Measurements from ENCODE around the gene CDH23. TPM values are rescaled to one million over a fixed set of nuclear protein-coding genes. Genes with fewer than 3 reads are reported as not detected.

Gene CDH23
- total and polyA plus RNA-seq, 2 of the 8 experiments (the other 6 are each of a cell fraction or from before 2014, with no cell fraction given): 1.9 to 4.9 TPM

DNA sequence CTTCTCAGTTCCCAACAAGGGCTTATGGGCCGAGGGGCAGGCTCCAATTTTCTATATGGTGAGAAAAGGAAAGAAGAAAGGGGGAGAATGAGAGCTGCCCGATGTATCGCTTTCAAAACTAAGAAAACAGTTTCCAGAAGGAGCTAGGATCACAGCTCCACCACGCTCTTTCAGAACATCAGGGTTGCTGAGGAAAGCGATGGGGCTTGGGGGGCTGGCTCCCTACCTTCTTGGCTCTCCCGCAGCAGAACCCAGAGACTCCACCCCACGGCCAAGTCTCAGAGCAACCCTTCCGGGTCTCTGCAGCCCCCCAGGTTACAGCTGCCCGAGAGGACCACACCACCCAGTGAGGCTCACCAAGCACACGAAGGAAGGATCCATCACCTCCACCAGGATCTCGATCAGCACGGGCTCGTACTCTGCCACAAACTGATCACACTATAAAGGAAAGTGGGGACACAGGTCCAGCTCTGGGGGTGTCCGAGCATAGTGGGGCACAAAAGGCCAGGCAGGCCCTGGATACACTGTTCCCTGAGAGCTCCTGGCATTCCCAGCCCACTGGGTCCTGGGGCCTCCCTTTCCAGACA, 422.0 kb downstream of the CDH23 start:
- Histone ChIP-seq H4K91ac (replicated peaks; ENCODE audit: insufficient read length, low read length) (no peak overlapping the region), H2AK5ac (ENCODE audit: low read depth, low read length) (no peak overlapping the region), H3K4ac (replicated peaks; ENCODE audit: insufficient read length, low read depth, low read length) (no peak overlapping the region), H4K5ac (ENCODE audit: insufficient read length, low read depth, low read length) (no peak overlapping the region), H3K4me3 (ENCODE audit: extremely low read depth in 1 of 4, insufficient read depth in 2 of 4, low read depth in 3 of 4, low read length in 4 of 4) (no peak overlapping the region), H3K23me2 (ENCODE audit: low read depth, low read length) (no peaks in the 10 kb centered on the region), H4K8ac (ENCODE audit: extremely low read depth, insufficient read depth, low read length) (no peak overlapping the region), H3K18ac (ENCODE audit: extremely low read depth, low read length) (no peak overlapping the region), H3K27me3 (replicated peaks in 1 of 4; ENCODE audit: control insufficient read depth in 3 of 4, extremely low read depth in 1 of 4, insufficient read depth in 3 of 4, low read length in 3 of 4) (no peaks in the 10 kb centered on the region), H2BK120ac (replicated peaks; ENCODE audit: low read depth, low read length) (no peak overlapping the region), H3K9ac (replicated peaks in 1 of 4; ENCODE audit: extremely low read depth in 1 of 4, low read depth in 3 of 4, low read length in 3 of 4) (no peak overlapping the region), H2AFZ (ENCODE audit: low read length) (no peak overlapping the region), H2BK15ac (ENCODE audit: low read length) (no peak overlapping the region), H3K27ac (ENCODE audit: low read depth, low read length) (no peak overlapping the region), H3K4me2 (ENCODE audit: insufficient read depth in 1 of 2, low read depth in 2 of 2, low read length in 2 of 2) (no peak overlapping the region), H3K79me1 (ENCODE audit: low read depth, low read length) (peaks cover 2% of the 10 kb centered on the region; the same call in 1 of the 2 replicates), H4K20me1 (replicated peaks in 1 of 2; ENCODE audit: control insufficient read depth in 1 of 2, insufficient read depth in 2 of 2, low read length in 2 of 2) (peaks cover 5 to 11% of the 10 kb centered on the region in 2 experiments), H3K36me3 (ENCODE audit: control insufficient read depth in 2 of 4, insufficient read depth in 4 of 4, low read length in 3 of 4) (peaks cover 43 to 85% (median 72%) of the 10 kb centered on the region in 4 experiments), H3K23ac (ENCODE audit: insufficient read length) (no peak overlapping the region), H3K56ac (replicated peaks; ENCODE audit: insufficient read length, low read depth, low read length) (no peak overlapping the region), H3K4me1 (replicated peaks in 1 of 4; ENCODE audit: control insufficient read depth in 3 of 4, insufficient read depth in 4 of 4, low read length in 3 of 4) (no peaks in the 10 kb centered on the region), H3K79me2 (ENCODE audit: control insufficient read depth in 1 of 2, insufficient read depth in 2 of 2, low read length in 2 of 2) (no peaks in the 10 kb centered on the region), H2BK20ac (ENCODE audit: low read length) (no peak overlapping the region), H3K14ac (ENCODE audit: insufficient read length) (no peak overlapping the region), H2BK5ac (ENCODE audit: low read depth, low read length) (no peak overlapping the region), H2BK12ac (ENCODE audit: low read depth, low read length) (no peak overlapping the region), H3K9me3 (ENCODE audit: insufficient read depth in 2 of 2, low read depth in 1 of 2, low read length in 1 of 2) (no peaks in the 10 kb centered on the region)
- no peak for DNase-seq (ENCODE audit: low read depth in 1 of 2, low spot score in 2 of 2)
- POLR2A ChIA-PET (ENCODE audit: partially characterized antibody): no interaction called here
- FAIRE-seq: no peak
- CTCF ChIA-PET (ENCODE audit: partially characterized antibody): interaction anchor here (0.6 to 1.7 kb wide), 8 partner anchors 35 to 519 kb away, joined by 3 to 4 read pairs (median 3); no protein-coding TSS in a partner anchor
- 91% methylated on average over 14 of the region's 14 CpGs; no CpG with 5 or more reads in 1 of the 2 experiments for WGBS, 2 experiments (ENCODE audit: extremely low coverage in 1 of 2, insufficient coverage in 1 of 2, insufficient read length in 1 of 2, insufficient replicate concordance in 2 of 2, low coverage in 1 of 2, low lambda C conversion rate in 2 of 2, missing lambda C conversion rate in 1 of 2)
- TF ChIP-seq CEBPB (IDR thresholded peaks at IDR 0.05; ENCODE audit: low read depth, low read length): no peak
- no peak for TF ChIP-seq SAP30 (IDR thresholded peaks at IDR 0.05; ENCODE audit: insufficient read depth, insufficient replicate concordance, low read length)
- TF ChIP-seq TCF12 (IDR thresholded peaks at IDR 0.05; ENCODE audit: low read depth, low read length): no peak
- TF ChIP-seq SIX5 (IDR thresholded peaks at IDR 0.05; ENCODE audit: low read depth, low read length): no peak
- no peak for TF ChIP-seq POU5F1 (IDR thresholded peaks at IDR 0.05; ENCODE audit: low read depth, low read length)
- TF ChIP-seq CHD1 (IDR thresholded peaks at IDR 0.05; ENCODE audit: low read depth, low read length): no peak
- no peak for TF ChIP-seq TAF1 (IDR thresholded peaks at IDR 0.05; ENCODE audit: low read depth, low read length)
- TF ChIP-seq FOSL1 (IDR thresholded peaks at IDR 0.05; ENCODE audit: insufficient read depth, low read depth, low read length): no peak
- no peak for TF ChIP-seq SIN3A (conservative IDR thresholded peaks at IDR 0.05 in 1 of 2, IDR thresholded peaks at IDR 0.05 in 1 of 2; ENCODE audit: low read depth in 1 of 2, low read length in 2 of 2)
- no peak for TF ChIP-seq YY1 (IDR thresholded peaks at IDR 0.05; ENCODE audit: low read depth, low read length)
- no peak for TF ChIP-seq CTBP2 (IDR thresholded peaks at IDR 0.05; ENCODE audit: borderline replicate concordance, insufficient read depth, insufficient read length, low read length)
- TF ChIP-seq, protein P1, sequence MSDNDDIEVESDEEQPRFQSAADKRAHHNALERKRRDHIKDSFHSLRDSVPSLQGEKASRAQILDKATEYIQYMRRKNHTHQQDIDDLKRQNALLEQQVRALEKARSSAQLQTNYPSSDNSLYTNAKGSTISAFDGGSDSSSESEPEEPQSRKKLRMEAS (IDR thresholded peaks at IDR 0.05): no peak
- TF ChIP-seq POLR2AphosphoS5 (IDR thresholded peaks at IDR 0.05; ENCODE audit: low read depth, low read length): no peak
